Central memory CD8-positive, alpha-beta T cell (primary cell): ENCODE measurements around the gene CDCP1.
A peak's percentile ranks its signal among the peaks of the same experiment; 100 is the strongest.

Experiments
- ATAC-seq: fragments of 150-1000 bp; cut with Tn5 transposase; replicated peaks from 2 replicates; pipeline ENCODE4 v1.10.0; 2022; ENCODE audit warnings: mild to moderate bottlenecking, moderate FRiP score, moderate number of reproducible peaks; ENCODE audit not compliant: poor library complexity, severe bottlenecking; ENCODE audit errors: extremely low read depth
- DNase-seq, 2 donors: peaks; one replicate each; pipeline ENCODE4 v3.0.0; 2021; ENCODE audit warnings: low spot score in 2 of 2
- H3K27ac Mint-ChIP-seq: one replicate; pipeline ENCODE4 v1.8.0; 2022; ENCODE audit warnings: low read depth, mild to moderate bottlenecking, moderate library complexity, mixed read lengths
- H3K27me3 Mint-ChIP-seq: one replicate; pipeline ENCODE4 v1.8.0; 2022; ENCODE audit warnings: mixed read lengths
- H3K36me3 Mint-ChIP-seq: one replicate; pipeline ENCODE4 v1.8.0; 2022; ENCODE audit warnings: mild to moderate bottlenecking, moderate library complexity, mixed read lengths; ENCODE audit not compliant: insufficient read depth
- H3K4me1 Mint-ChIP-seq: one replicate; pipeline ENCODE4 v1.8.0; 2022; ENCODE audit warnings: mixed read lengths
- H3K4me3 Mint-ChIP-seq: one replicate; pipeline ENCODE4 v1.8.0; 2022; ENCODE audit warnings: mild to moderate bottlenecking, moderate library complexity, mixed read lengths
- H3K9me3 Mint-ChIP-seq: one replicate; pipeline ENCODE4 v1.8.0; 2022; ENCODE audit warnings: mixed read lengths

CDCP1 gene

GRCh38 chr3:45109771-45110508 is 36.2 kb downstream of the CDCP1 start:
- H3K4me3 Mint-ChIP-seq, result peak overlapping the region; percentile 74
- no peak for DNase-seq
- peaks cover 48% of the 10 kb centered on the region for H3K4me1 Mint-ChIP-seq
- no peaks in the 10 kb centered on the region for H3K9me3 Mint-ChIP-seq
- H3K36me3 Mint-ChIP-seq, result peaks cover 3% of the 10 kb centered on the region
- H3K27ac Mint-ChIP-seq, result peak overlapping the region; percentile 71
- H3K27me3 Mint-ChIP-seq, result no peaks in the 10 kb centered on the region
- peak; percentile 63 for ATAC-seq

- H3K4me1 Mint-ChIP-seq, result peaks cover 50% of the 10 kb centered on the region
- no peak for DNase-seq
- ATAC-seq, result no peak
- no peak overlapping the region for H3K27ac Mint-ChIP-seq
- H3K36me3 Mint-ChIP-seq, result peaks cover 3% of the 10 kb centered on the region
- no peaks in the 10 kb centered on the region for H3K9me3 Mint-ChIP-seq
- peaks cover 11% of the 10 kb centered on the region for H3K27me3 Mint-ChIP-seq
- no peak overlapping the region for H3K4me3 Mint-ChIP-seq
Measured at GRCh38 chr3:45106874-45107273, 39.3 kb downstream of the CDCP1 start.

GRCh38 chr3:45105855-45106671 is 40.1 kb downstream of the CDCP1 start:
- peak; percentile 86 for ATAC-seq
- H3K9me3 Mint-ChIP-seq, result no peaks in the 10 kb centered on the region
- DNase-seq, result peak in 1 of 2 donors; percentile 53
- H3K36me3 Mint-ChIP-seq, result peaks cover 3% of the 10 kb centered on the region
- peak overlapping the region; percentile 70 for H3K27ac Mint-ChIP-seq
- H3K4me1 Mint-ChIP-seq, result peaks cover 50% of the 10 kb centered on the region
- peaks cover 11% of the 10 kb centered on the region for H3K27me3 Mint-ChIP-seq
- peak overlapping the region; percentile 44 for H3K4me3 Mint-ChIP-seq

GRCh38 chr3:45104715-45105711 is 41.2 kb downstream of the CDCP1 start:
- Mint-ChIP-seq H3K4me1 (peaks cover 40% of the 10 kb centered on the region), H3K36me3 (peaks cover 3% of the 10 kb centered on the region), H3K27ac (peak overlapping the region; percentile 70), H3K27me3 (peaks cover 21% of the 10 kb centered on the region), H3K4me3 (peak overlapping the region; percentile 44), H3K9me3 (no peaks in the 10 kb centered on the region)
- no peak for DNase-seq
- ATAC-seq, result no peak

- Mint-ChIP-seq H3K9me3 (no peaks in the 10 kb centered on the region), H3K4me3 (no peak overlapping the region), H3K36me3 (peaks cover 3% of the 10 kb centered on the region), H3K27me3 (peaks cover 31% of the 10 kb centered on the region), H3K4me1 (peaks cover 30% of the 10 kb centered on the region), H3K27ac (no peak overlapping the region)
- ATAC-seq (no peak), DNase-seq (no peak)
Measured at GRCh38 chr3:45103753-45104714, 42.1 kb downstream of the CDCP1 start.

GRCh38 chr3:45103334-45103733 is 42.8 kb downstream of the CDCP1 start:
- Mint-ChIP-seq H3K36me3 (peaks cover 3% of the 10 kb centered on the region), H3K9me3 (no peaks in the 10 kb centered on the region), H3K27me3 (peaks cover 38% of the 10 kb centered on the region), H3K4me1 (peaks cover 29% of the 10 kb centered on the region), H3K27ac (no peak overlapping the region), H3K4me3 (no peak overlapping the region)
- DNase-seq, result no peak
- ATAC-seq, result no peak

- peaks cover 54% of the 10 kb centered on the region for H3K27me3 Mint-ChIP-seq
- H3K27ac Mint-ChIP-seq, result no peak overlapping the region
- peaks cover 3% of the 10 kb centered on the region for H3K36me3 Mint-ChIP-seq
- DNase-seq, result no peak
- H3K4me1 Mint-ChIP-seq, result peaks cover 12% of the 10 kb centered on the region
- no peaks in the 10 kb centered on the region for H3K9me3 Mint-ChIP-seq
- no peak overlapping the region for H3K4me3 Mint-ChIP-seq
- ATAC-seq, result no peak
Measured at GRCh38 chr3:45100981-45101407, 45.2 kb downstream of the CDCP1 start.

- DNase-seq (no peak), ATAC-seq (no peak)
- Mint-ChIP-seq H3K9me3 (peaks cover 4% of the 10 kb centered on the region), H3K36me3 (peaks cover 3% of the 10 kb centered on the region), H3K4me3 (no peak overlapping the region), H3K27ac (no peak overlapping the region), H3K27me3 (peaks cover 77% of the 10 kb centered on the region), H3K4me1 (no peaks in the 10 kb centered on the region)
Measured at GRCh38 chr3:45098310-45098709, 47.9 kb downstream of the CDCP1 start.

GRCh38 chr3:45097296-45097883 is 48.8 kb downstream of the CDCP1 start:
- Mint-ChIP-seq H3K4me1 (no peaks in the 10 kb centered on the region), H3K27ac (no peak overlapping the region), H3K27me3 (peaks cover 80% of the 10 kb centered on the region), H3K36me3 (peaks cover 3% of the 10 kb centered on the region), H3K9me3 (peaks cover 4% of the 10 kb centered on the region), H3K4me3 (no peak overlapping the region)
- DNase-seq, result no peak
- no peak for ATAC-seq

- Mint-ChIP-seq H3K9me3 (peaks cover 4% of the 10 kb centered on the region), H3K4me3 (no peak overlapping the region), H3K27ac (no peak overlapping the region), H3K36me3 (peaks cover 3% of the 10 kb centered on the region), H3K4me1 (no peaks in the 10 kb centered on the region), H3K27me3 (peaks cover 81% of the 10 kb centered on the region)
- ATAC-seq (no peak), DNase-seq (no peak)
Measured at GRCh38 chr3:45095916-45096526, 50.2 kb downstream of the CDCP1 start.

GRCh38 chr3:45093176-45093575 is 53.0 kb downstream of the CDCP1 start:
- no peak for DNase-seq
- H3K4me3 Mint-ChIP-seq, result no peak overlapping the region
- peaks cover 53% of the 10 kb centered on the region for H3K27me3 Mint-ChIP-seq
- no peak overlapping the region for H3K27ac Mint-ChIP-seq
- H3K4me1 Mint-ChIP-seq, result no peaks in the 10 kb centered on the region
- peaks cover 4% of the 10 kb centered on the region for H3K9me3 Mint-ChIP-seq
- peaks cover 3% of the 10 kb centered on the region for H3K36me3 Mint-ChIP-seq
- ATAC-seq, result no peak
